ENCODE data around the gene SALL3. TPM values are rescaled to one million over a fixed set of nuclear protein-coding genes. Genes with fewer than 3 reads are reported as not detected.
"Not testable (repeated sequence)": the region's sequence is repeated elsewhere in the genome, so short reads cannot be mapped to it uniquely, and the experiment has no call there.

Gene SALL3
- polyA plus RNA-seq, 1 experiment, result not detected

- DNase-seq (ENCODE audit: low read depth), result no peak
- ChIA-PET CTCF (interaction anchor here (1.1 kb wide), 1 partner anchor 59 kb away, joined by 3 read pairs; no protein-coding TSS in a partner anchor), POLR2A (no interaction called here)
- no peak for TF ChIP-seq CTCF (IDR thresholded peaks at IDR 0.05; ENCODE audit: insufficient read depth, low read depth, low read length)
- H3K27me3 ChIP-seq (ENCODE audit: control insufficient read depth, insufficient read depth, low read length), result no peaks in the 10 kb centered on the region
- H3K36me3 ChIP-seq (ENCODE audit: control insufficient read depth, insufficient read depth, low read length), result no peaks in the 10 kb centered on the region
- no peak overlapping the region for H3K4me3 ChIP-seq (ENCODE audit: low read depth, low read length)
Measured at GRCh38 chr18:78936251-78937005, 43.2 kb upstream of the SALL3 start.

DNA sequence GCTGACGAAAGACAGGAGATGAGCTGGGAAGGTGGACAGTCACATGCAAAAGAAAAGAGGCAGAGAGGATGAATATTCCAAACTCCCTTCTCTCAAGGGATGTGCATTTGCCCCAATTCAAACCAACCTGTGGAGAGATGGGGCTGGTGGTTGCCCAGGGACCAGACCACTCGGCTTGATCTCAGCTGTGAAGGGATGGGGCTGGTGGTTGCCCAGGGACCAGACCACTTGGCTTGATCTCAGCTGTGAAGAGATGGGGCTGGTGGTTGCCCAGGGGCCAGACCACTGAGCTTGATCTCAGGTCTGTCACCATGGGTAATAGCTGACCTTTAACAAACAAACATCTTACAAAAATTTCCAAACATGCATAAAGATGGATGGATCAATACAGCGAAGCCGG is 42.5 kb upstream of the SALL3 start:
- DNase-seq (ENCODE audit: low read depth), result no peak
- H3K36me3 ChIP-seq (ENCODE audit: control insufficient read depth, insufficient read depth, low read length), result no peaks in the 10 kb centered on the region
- TF ChIP-seq CTCF (IDR thresholded peaks at IDR 0.05; ENCODE audit: insufficient read depth, low read depth, low read length), result no peak
- ChIA-PET POLR2A (no interaction called here), CTCF (interaction anchor here (1.1 kb wide), 1 partner anchor 60 kb away, joined by 3 read pairs; no protein-coding TSS in a partner anchor)
- H3K27me3 ChIP-seq (ENCODE audit: control insufficient read depth, insufficient read depth, low read length), result no peaks in the 10 kb centered on the region
- no peak overlapping the region for H3K4me3 ChIP-seq (ENCODE audit: low read depth, low read length)

DNA sequence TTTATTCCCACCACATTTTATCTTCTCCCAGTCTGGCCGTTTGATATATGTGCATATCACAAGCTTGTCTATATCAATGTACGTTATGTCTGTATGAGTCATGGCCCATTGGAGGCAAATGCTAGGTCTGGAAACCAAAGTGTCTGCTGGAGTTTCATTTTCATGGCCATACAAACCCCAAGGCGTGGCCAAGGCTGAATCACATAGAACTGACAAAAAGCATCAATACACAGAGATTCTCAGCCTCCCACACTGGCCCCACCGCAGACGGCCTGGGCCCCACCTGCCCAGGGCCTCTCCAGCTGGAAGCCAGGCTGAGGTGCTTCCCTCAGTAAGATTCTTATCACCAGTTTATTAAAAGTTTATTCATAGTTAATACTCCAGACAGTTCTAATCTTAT is 40.5 kb upstream of the SALL3 start:
- Histone ChIP-seq H3K27me3 (ENCODE audit: control insufficient read depth, insufficient read depth, low read length) (no peaks in the 10 kb centered on the region), H3K36me3 (ENCODE audit: control insufficient read depth, insufficient read depth, low read length) (no peaks in the 10 kb centered on the region), H3K4me3 (ENCODE audit: low read depth, low read length) (no peak overlapping the region)
- DNase-seq (ENCODE audit: low read depth), result no peak
- POLR2A ChIA-PET, result no interaction called here
- no peak for TF ChIP-seq CTCF (IDR thresholded peaks at IDR 0.05; ENCODE audit: insufficient read depth, low read depth, low read length)
- CTCF ChIA-PET, result interaction anchor here (1.2 kb wide), 1 partner anchor 13 kb away, joined by 3 read pairs; no protein-coding TSS in a partner anchor

DNA sequence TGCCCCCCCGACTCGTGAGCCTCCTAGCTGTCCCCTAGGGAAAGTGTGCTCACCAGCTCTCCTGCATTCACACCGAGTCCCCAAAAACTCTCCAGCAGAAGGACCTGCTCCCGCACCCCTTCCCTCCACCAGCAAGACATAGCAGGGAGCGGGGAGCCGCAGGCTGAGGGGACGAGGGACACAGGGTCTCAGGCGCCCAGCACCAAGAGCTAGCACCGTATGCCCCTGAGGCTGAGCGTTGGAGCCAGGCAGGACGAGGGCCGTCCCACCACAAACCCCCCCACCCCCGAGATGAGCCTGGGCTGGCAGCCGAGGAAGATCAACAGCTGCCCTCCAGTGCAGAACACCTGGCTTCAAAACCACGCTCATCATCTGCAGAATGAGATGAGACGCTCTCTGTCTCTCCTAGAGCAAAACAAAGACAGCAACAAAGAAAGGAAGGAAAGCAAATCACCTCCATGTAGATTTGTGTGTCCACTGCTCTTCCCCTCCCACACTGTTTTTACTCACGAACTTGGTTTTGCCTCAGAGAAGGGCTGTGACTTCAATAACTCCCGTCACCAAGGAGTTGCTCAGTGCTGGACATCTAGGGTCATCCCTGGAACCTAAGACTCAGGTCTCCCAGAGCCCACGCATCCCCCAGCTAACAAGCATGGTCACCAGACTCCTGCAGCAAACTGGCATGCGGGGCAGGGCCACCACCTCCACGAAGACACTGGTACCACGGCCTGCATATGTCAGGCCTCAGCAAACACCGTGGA is 39.7 kb upstream of the SALL3 start:
- Histone ChIP-seq H3K36me3 (ENCODE audit: control insufficient read depth, insufficient read depth, low read length) (no peaks in the 10 kb centered on the region), H3K27me3 (ENCODE audit: control insufficient read depth, insufficient read depth, low read length) (no peaks in the 10 kb centered on the region), H3K4me3 (ENCODE audit: low read depth, low read length) (no peak overlapping the region)
- no peak for DNase-seq (ENCODE audit: low read depth)
- TF ChIP-seq CTCF (IDR thresholded peaks at IDR 0.05; ENCODE audit: insufficient read depth, low read depth, low read length), result no peak
- POLR2A ChIA-PET, result no interaction called here
- CTCF ChIA-PET, result no interaction called here

DNA sequence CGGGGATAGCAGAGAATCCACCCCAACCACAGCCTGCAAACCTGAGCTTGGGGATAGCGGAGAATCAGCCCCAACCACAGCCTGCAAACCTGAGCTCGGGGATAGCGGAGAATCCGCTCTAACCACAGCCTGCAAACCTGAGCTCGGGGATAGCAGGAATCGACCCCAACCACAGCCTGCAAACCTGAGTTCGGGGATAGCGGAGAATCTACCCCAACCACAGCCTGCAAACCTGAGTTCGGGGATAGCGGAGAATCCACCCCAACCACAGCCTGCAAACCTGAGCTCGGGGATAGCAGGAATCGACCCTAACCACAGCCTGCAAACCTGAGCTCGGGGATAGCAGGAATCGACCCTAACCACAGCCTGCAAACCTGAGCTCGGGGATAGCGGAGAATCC is 37.4 kb upstream of the SALL3 start:
- H3K27me3 ChIP-seq (ENCODE audit: control insufficient read depth, insufficient read depth, low read length); H3K4me3 ChIP-seq (ENCODE audit: low read depth, low read length); H3K36me3 ChIP-seq (ENCODE audit: control insufficient read depth, insufficient read depth, low read length); POLR2A ChIA-PET; DNase-seq (ENCODE audit: low read depth): not testable (repeated sequence)
- CTCF ChIA-PET, result interaction anchor here (0.7 kb wide), 1 partner anchor 878 kb away, joined by 3 read pairs; no protein-coding TSS in a partner anchor

Measured in BJ (cell line).